ENCODE measurements around the gene DENND2A. TPM values are rescaled to one million over a fixed set of nuclear protein-coding genes. Genes with fewer than 3 reads are reported as not detected.

DENND2A gene
- total RNA-seq, 1 experiment from 2014 or later = 0.49 TPM

DNA sequence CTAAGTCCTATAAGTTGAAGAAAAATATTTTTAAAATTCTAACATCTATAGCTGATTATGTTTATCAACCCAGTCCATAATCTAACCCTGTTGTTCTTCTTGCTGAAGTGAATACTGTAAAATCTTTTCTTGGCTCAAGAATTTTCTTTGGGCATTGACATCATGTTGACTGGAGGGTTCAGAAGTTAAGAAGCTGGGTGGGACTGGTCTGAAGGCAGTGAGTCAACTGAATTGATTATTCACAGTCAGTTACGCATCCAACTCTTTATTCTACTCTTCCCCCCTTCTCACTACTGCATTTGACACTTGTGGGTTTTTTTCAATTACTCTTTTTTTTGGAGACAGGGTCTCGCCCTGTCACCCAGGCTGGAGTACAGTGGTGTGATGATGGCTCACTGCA lies 31.0 kb downstream of the DENND2A start:
- intact Hi-C loops (cut with micrococcal nuclease; ENCODE audit: unreplicated experiment) = no loop called here
- ChIA-PET CTCF (no interaction called here), POLR2A (ENCODE audit: low non-redundant PET) (no interaction called here)
- Histone ChIP-seq H3K27ac (ENCODE audit: low read depth, low read length, poor library complexity, severe bottlenecking) (no peak overlapping the region), H3K9me3 (ENCODE audit: low read depth, low read length, poor library complexity, severe bottlenecking) (no peaks in the 10 kb centered on the region), H3K4me3 (ENCODE audit: low read depth, low read length, poor library complexity, severe bottlenecking) (no peak overlapping the region), H3K27me3 (replicated peaks; ENCODE audit: insufficient read depth, low read depth, low read length, poor library complexity) (no peaks in the 10 kb centered on the region), H3K36me3 (ENCODE audit: insufficient read depth, low read length, poor library complexity, severe bottlenecking) (no peaks in the 10 kb centered on the region), H3K4me1 (ENCODE audit: insufficient read depth, low read length, poor library complexity, severe bottlenecking) (no peaks in the 10 kb centered on the region)
- no peak for DNase-seq (ENCODE audit: low spot score)
- TF ChIP-seq, protein P1, sequence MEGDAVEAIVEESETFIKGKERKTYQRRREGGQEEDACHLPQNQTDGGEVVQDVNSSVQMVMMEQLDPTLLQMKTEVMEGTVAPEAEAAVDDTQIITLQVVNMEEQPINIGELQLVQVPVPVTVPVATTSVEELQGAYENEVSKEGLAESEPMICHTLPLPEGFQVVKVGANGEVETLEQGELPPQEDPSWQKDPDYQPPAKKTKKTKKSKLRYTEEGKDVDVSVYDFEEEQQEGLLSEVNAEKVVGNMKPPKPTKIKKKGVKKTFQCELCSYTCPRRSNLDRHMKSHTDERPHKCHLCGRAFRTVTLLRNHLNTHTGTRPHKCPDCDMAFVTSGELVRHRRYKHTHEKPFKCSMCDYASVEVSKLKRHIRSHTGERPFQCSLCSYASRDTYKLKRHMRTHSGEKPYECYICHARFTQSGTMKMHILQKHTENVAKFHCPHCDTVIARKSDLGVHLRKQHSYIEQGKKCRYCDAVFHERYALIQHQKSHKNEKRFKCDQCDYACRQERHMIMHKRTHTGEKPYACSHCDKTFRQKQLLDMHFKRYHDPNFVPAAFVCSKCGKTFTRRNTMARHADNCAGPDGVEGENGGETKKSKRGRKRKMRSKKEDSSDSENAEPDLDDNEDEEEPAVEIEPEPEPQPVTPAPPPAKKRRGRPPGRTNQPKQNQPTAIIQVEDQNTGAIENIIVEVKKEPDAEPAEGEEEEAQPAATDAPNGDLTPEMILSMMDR (conservative IDR thresholded peaks at IDR 0.05; ENCODE audit: low read depth, low read length) = no peak
- TF ChIP-seq EZH2 (IDR thresholded peaks at IDR 0.05; ENCODE audit: borderline replicate concordance, low read depth, low read length, poor library complexity, severe bottlenecking) = no peak
- BruUV-seq (replicated peaks) = no TSS peak

DNA sequence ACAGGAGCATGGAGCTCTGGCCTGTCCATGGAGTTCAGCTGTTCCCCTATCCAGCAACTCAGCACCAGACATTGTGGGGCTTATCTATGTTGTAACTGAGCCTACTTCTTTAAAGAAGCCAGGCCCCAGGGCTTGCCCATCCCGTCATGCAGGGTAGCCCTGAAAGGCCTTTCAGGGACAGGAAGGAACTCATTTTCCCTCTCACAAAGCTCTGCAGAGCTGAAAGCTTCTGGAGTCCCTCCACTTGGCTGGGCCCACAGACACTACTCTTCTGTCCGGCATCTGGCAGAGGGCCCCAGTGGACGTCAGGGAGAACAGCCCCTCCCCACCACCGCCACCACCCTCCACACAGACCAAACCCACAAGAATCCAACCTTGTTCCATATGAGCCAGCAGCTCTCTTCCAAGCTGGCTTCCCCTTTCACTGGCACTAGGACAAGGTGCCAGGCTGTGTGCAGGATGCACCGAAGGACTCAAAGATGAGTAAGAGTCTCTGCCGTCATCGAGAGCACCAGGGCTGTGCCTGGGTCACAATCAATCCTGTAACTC lies 33.1 kb downstream of the DENND2A start:
- H3K27ac ChIP-seq (ENCODE audit: low read depth, low read length, poor library complexity, severe bottlenecking) = no peak overlapping the region
- no peaks in the 10 kb centered on the region for H3K4me1 ChIP-seq (ENCODE audit: insufficient read depth, low read length, poor library complexity, severe bottlenecking)
- TF ChIP-seq, protein P1 (conservative IDR thresholded peaks at IDR 0.05; ENCODE audit: low read depth, low read length) = no peak
- no peak for TF ChIP-seq EZH2 (IDR thresholded peaks at IDR 0.05; ENCODE audit: borderline replicate concordance, low read depth, low read length, poor library complexity, severe bottlenecking)
- no peaks in the 10 kb centered on the region for H3K9me3 ChIP-seq (ENCODE audit: low read depth, low read length, poor library complexity, severe bottlenecking)
- CTCF ChIA-PET = no interaction called here
- intact Hi-C loops (cut with micrococcal nuclease; ENCODE audit: unreplicated experiment) = no loop called here
- no peak overlapping the region for H3K4me3 ChIP-seq (ENCODE audit: low read depth, low read length, poor library complexity, severe bottlenecking)
- POLR2A ChIA-PET (ENCODE audit: low non-redundant PET) = no interaction called here
- no peaks in the 10 kb centered on the region for H3K27me3 ChIP-seq (replicated peaks; ENCODE audit: insufficient read depth, low read depth, low read length, poor library complexity)
- H3K36me3 ChIP-seq (ENCODE audit: insufficient read depth, low read length, poor library complexity, severe bottlenecking) = no peaks in the 10 kb centered on the region
- no TSS peak for BruUV-seq (replicated peaks)
- DNase-seq (ENCODE audit: low spot score) = no peak

DNA sequence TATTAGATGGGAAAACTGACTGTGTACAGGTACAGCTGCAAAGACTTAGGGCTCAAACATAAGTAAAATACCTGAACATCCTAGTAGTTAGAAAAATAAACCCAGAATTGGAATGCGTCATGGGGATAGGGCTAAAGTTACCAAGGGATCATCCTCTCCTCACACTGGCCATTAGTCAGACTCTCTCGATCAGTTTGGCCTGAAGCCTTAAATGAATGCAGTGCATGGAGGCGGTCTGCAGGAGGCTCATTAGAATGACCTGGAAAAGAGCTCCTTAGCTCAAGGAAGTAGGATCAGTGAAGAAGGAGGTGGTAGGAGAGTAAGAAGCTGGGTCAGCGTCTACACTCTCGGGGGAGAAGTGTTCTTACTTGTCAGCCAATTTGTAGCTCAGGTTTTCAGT lies 35.3 kb downstream of the DENND2A start:
- TF ChIP-seq EZH2 (IDR thresholded peaks at IDR 0.05; ENCODE audit: borderline replicate concordance, low read depth, low read length, poor library complexity, severe bottlenecking) = no peak
- TF ChIP-seq, protein P1 (conservative IDR thresholded peaks at IDR 0.05; ENCODE audit: low read depth, low read length) = no peak
- H3K27me3 ChIP-seq (replicated peaks; ENCODE audit: insufficient read depth, low read depth, low read length, poor library complexity) = no peaks in the 10 kb centered on the region
- no peak for DNase-seq (ENCODE audit: low spot score)
- ChIA-PET POLR2A (ENCODE audit: low non-redundant PET) (no interaction called here), CTCF (no interaction called here)
- H3K4me1 ChIP-seq (ENCODE audit: insufficient read depth, low read length, poor library complexity, severe bottlenecking) = no peaks in the 10 kb centered on the region
- H3K27ac ChIP-seq (ENCODE audit: low read depth, low read length, poor library complexity, severe bottlenecking) = no peak overlapping the region
- no peak overlapping the region for H3K4me3 ChIP-seq (ENCODE audit: low read depth, low read length, poor library complexity, severe bottlenecking)
- BruUV-seq (replicated peaks) = no TSS peak
- intact Hi-C loops (cut with micrococcal nuclease; ENCODE audit: unreplicated experiment) = no loop called here
- no peaks in the 10 kb centered on the region for H3K9me3 ChIP-seq (ENCODE audit: low read depth, low read length, poor library complexity, severe bottlenecking)
- H3K36me3 ChIP-seq (ENCODE audit: insufficient read depth, low read length, poor library complexity, severe bottlenecking) = no peaks in the 10 kb centered on the region
